ENCODE results near the gene CXADR.

Gene CXADR

GRCh38 chr21:17542371-17543011 lies 29.6 kb downstream of the CXADR start:
- DNase-seq (ENCODE audit: low spot score) = no peak

- no peak for DNase-seq (ENCODE audit: low spot score)
Measured at GRCh38 chr21:17545007-17545406, 32.2 kb downstream of the CXADR start.

- no peak for DNase-seq (ENCODE audit: low spot score)
Measured at GRCh38 chr21:17548262-17548661, 35.4 kb downstream of the CXADR start.

GRCh38 chr21:17550671-17551308 lies 37.9 kb downstream of the CXADR start:
- no peak for DNase-seq (ENCODE audit: low spot score)

GRCh38 chr21:17552410-17552809 lies 39.6 kb downstream of the CXADR start:
- no peak for DNase-seq (ENCODE audit: low spot score)

- DNase-seq (ENCODE audit: low spot score) = no peak
Measured at GRCh38 chr21:17554120-17554519, 41.3 kb downstream of the CXADR start.

- DNase-seq (ENCODE audit: low spot score) = peak; percentile 25
Measured at GRCh38 chr21:17554679-17555465, 42.0 kb downstream of the CXADR start.

GRCh38 chr21:17560377-17561025 lies 47.7 kb downstream of the CXADR start:
- no peak for DNase-seq (ENCODE audit: low spot score)

GRCh38 chr21:17570786-17571185 lies 57.9 kb downstream of the CXADR start:
- no peak for DNase-seq (ENCODE audit: low spot score)

GRCh38 chr21:17572431-17572830 lies 59.6 kb downstream of the CXADR start:
- no peak for DNase-seq (ENCODE audit: low spot score)

- no peak for DNase-seq (ENCODE audit: low spot score)
Measured at GRCh38 chr21:17575076-17575475, 62.2 kb downstream of the CXADR start.

- no peak for DNase-seq (ENCODE audit: low spot score)
Measured at GRCh38 chr21:17576080-17576835, 63.4 kb downstream of the CXADR start.

GRCh38 chr21:17577701-17578100 lies 64.9 kb downstream of the CXADR start:
- DNase-seq (ENCODE audit: low spot score) = no peak

- DNase-seq (ENCODE audit: low spot score) = no peak
Measured at GRCh38 chr21:17578162-17578561, 65.3 kb downstream of the CXADR start.

GRCh38 chr21:17578876-17579275 lies 66.0 kb downstream of the CXADR start:
- DNase-seq (ENCODE audit: low spot score) = no peak

- no peak for DNase-seq (ENCODE audit: low spot score)
Measured at GRCh38 chr21:17580319-17580718, 67.5 kb downstream of the CXADR start.

GRCh38 chr21:17583898-17584297 lies 71.1 kb downstream of the CXADR start:
- DNase-seq (ENCODE audit: low spot score) = no peak

GRCh38 chr21:17585875-17586450 lies 73.1 kb downstream of the CXADR start:
- DNase-seq (ENCODE audit: low spot score) = peak; percentile 17

- no peak for DNase-seq (ENCODE audit: low spot score)
Measured at GRCh38 chr21:17590430-17590829, 77.6 kb downstream of the CXADR start.

- no peak for DNase-seq (ENCODE audit: low spot score)
Measured at GRCh38 chr21:17597680-17598079, 84.8 kb downstream of the CXADR start.

GRCh38 chr21:17598437-17598836 lies 85.6 kb downstream of the CXADR start:
- no peak for DNase-seq (ENCODE audit: low spot score)

GRCh38 chr21:17602874-17603273 lies 90.0 kb downstream of the CXADR start:
- DNase-seq (ENCODE audit: low spot score) = no peak
